Stomach (tissue), 4 donors: Measurements from ENCODE around the gene FBXW7.

ENCODE experiments used
- CTCF ChIP-seq, 7 experiments: fragments of 450-650 bp in 4 of 7; fragments of 200-600 bp in 3 of 7; sonication (generic) in 3 of 7; IDR thresholded peaks; one replicate each; pipeline ENCODE4 v1.5.1; 2016 to 2019; ENCODE audit warnings: antibody characterized with exemption in 7 of 7, control low read depth in 2 of 7, mild to moderate bottlenecking in 1 of 7
- EP300 ChIP-seq: sonication (generic); formaldehyde crosslinking; IDR thresholded peaks from one replicate; pipeline ENCODE4 v1.6.1; 2017; ENCODE audit warnings: antibody characterized with exemption
- POLR2A ChIP-seq, 4 donors: fragments of 450-650 bp; IDR thresholded peaks; one replicate each; pipeline ENCODE4 v1.6.1; 2016; ENCODE audit warnings: antibody characterized with exemption in 4 of 4, control low read depth in 2 of 4, mild to moderate bottlenecking in 1 of 4, moderate library complexity in 1 of 4
- POLR2AphosphoS5 ChIP-seq, 3 donors: sonication (generic); formaldehyde crosslinking; IDR thresholded peaks; one replicate each; pipeline ENCODE4 v1.6.1; 2016; ENCODE audit warnings: antibody characterized with exemption in 3 of 3

DNA sequence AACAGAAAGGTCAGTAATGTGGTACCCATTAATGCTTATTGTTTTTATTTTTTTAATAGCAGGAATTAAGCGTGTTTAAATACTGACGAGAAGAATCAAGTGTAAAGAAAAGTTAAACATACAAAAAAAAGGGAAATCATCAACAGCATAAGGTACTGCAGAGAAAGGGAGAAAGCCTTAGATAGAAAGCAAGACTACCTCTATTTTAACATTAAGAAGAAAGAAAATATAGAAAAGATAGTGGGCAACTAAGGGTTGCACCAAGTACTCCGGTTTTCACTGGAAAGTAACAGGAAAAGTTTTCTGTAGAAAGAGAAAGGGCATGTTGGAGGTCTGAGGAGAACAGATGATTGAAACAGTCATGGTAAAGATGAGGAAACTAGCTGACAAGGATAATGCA, 41.9 kb downstream of the FBXW7 start:
- TF ChIP-seq POLR2AphosphoS5 (IDR thresholded peaks at IDR 0.05): no peak
- TF ChIP-seq CTCF (IDR thresholded peaks at IDR 0.05): no peak
- no peak for TF ChIP-seq POLR2A (IDR thresholded peaks at IDR 0.05)
- no peak for TF ChIP-seq EP300
